ENCODE data around the gene HSP90AB1. TPM values are rescaled to one million over a fixed set of nuclear protein-coding genes. Genes with fewer than 3 reads are reported as not detected.

HSP90AB1 gene
- polyA plus RNA-seq (ENCODE audit: insufficient read length), result 991 TPM

GRCh38 chr6:44246663-44247337 lies at the start of gene HSP90AB1:
TSS of gene HSP90AB1 (plus strand) at chr6:44247101. CDS start at chr6:44248630, 1,529 bp downstream.
- DNase-seq (ENCODE audit: low read depth), result peak; percentile 86

DNA sequence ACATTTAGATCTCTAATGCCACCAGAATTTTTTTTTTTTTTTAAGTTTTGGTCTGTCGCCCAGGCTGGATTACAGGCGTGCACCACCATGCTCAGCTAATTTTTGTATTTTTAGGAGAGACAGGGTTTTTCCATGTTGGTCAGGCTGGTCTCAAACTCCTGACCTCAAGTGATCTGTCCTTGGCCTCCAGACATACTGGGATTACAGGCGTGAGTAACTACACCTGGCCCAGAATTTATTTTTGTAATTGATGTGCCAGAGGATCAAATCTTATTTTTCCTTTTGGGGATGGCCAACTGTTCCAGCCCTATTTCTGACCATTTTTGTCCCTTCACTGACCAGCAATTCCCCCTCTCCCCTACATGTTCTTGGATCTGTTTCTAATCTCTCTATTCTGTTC lies 48.2 kb upstream of the HSP90AB1 start:
- no peak for DNase-seq (ENCODE audit: low read depth)

DNA sequence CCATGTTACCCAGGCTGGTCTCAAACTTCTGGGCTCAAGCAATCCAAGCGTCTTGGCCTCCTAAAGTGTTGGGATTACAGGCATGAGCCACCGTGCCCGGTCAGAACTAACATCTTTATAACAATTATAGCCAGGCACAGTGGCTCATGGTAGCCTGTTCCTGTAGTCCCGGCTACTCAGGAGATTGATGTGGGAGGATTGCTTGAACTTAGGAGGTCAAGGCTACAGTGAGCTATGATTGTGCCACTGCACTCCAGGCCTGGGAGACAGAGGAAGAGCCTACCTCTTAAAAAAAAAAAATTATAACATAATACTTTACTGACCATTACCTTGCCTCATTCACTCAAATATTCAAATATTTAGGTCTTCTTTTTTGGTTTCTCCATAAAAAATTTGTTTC lies 47.0 kb upstream of the HSP90AB1 start:
- no peak for DNase-seq (ENCODE audit: low read depth)

GRCh38 chr6:44201200-44201599 lies 45.7 kb upstream of the HSP90AB1 start:
- no peak for DNase-seq (ENCODE audit: low read depth)

DNA sequence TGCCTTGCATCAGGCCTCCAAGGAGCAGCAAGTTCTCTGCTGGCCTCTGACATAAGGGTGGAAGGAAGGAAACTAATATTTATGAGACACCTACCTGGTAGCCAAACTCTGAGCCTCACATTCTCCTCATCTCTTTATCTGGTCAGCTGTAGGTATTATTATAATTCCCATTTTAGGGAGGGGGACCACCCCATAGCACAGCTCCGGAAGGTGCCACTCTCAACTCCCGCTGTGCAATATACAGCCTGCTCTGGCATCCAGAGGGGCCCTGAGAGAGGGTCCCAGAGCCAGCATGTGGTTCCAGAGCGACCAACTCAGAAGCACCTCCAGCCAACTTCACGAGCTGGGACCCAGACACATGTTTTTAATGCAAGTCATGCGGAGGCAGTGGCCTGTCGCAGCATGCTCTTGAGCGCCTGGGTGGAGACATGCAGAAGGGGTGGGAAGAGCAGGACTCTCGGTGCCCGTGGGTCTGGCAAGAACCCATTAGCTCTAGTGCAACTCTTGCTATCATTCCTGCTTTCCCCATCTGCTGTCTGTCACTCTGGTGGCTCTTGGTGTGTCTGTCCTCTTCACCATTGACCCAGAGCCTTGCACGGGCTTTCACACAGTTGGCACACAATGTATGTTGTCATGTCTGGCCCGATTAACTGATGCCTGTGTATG lies 45.1 kb upstream of the HSP90AB1 start:
- no peak for DNase-seq (ENCODE audit: low read depth)

- no peak for DNase-seq (ENCODE audit: low read depth)
Measured at GRCh38 chr6:44202332-44202971, 44.4 kb upstream of the HSP90AB1 start.

- DNase-seq (ENCODE audit: low read depth), result no peak
Measured at GRCh38 chr6:44202972-44203750, 43.7 kb upstream of the HSP90AB1 start.

DNA sequence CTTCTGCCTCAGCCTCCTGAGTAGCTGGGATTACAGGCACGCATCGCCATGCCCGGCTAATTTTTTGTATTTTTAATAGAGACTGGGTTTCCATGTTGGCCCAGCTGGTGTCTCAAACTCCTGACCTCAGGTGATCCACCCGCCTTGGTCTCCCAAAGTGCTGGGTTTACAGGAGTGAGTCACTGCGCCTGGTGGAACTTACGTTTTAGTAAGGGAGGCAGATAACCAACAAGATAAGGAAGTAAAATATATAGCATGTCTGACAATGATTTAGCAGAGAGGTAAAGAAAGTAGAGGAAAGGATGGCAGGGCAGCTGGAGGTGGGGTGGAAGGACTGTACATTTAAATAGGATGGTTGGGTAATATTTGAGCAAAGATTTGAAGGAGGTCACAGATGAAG lies 42.9 kb upstream of the HSP90AB1 start:
- DNase-seq (ENCODE audit: low read depth), result no peak

DNA sequence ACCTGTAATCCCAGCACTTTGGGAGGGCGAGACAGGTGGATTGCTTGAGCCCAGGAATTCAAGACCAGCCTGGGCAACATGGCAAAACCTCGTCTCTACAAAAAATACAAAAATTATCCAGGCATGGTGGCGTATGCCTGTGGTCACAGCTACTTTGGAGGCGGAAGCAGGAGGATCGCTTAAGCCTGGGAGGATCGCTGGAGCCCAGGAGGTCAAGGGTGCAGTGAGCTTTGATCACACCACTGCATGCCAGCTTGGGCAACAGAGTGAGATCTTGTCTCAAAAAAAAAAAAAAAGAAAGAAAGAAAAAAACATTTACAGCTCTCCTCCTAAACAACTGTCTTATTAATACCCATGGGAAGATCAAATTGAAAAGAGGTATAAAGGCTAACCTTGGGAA lies 38.9 kb upstream of the HSP90AB1 start:
- DNase-seq (ENCODE audit: low read depth), result no peak

DNA sequence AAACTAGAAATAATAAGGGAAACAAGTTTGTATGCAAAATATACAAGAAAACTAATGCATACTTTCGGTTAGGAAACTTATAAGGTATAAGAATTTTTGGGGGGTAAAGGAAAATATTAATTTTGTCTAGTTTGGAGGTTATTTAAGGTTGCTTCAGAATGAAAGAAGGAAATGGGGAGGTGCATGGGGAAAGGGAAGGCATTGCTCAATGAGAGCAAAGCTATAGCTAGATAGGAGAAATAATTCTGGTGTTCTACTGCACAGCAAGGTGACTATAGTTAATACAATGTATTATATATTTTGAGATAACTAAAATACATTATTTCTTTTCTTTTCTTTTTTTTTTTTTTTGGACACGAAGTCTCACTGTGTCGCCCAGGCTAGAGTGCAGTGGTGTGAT lies 35.6 kb upstream of the HSP90AB1 start:
- DNase-seq (ENCODE audit: low read depth), result no peak

- DNase-seq (ENCODE audit: low read depth), result no peak
Measured at GRCh38 chr6:44214307-44214706, 32.6 kb upstream of the HSP90AB1 start.

GRCh38 chr6:44216677-44217331 lies 30.1 kb upstream of the HSP90AB1 start, which contains the start of gene MYMX:
TSS of gene MYMX (plus strand) at chr6:44216926. CDS start at chr6:44217472, 546 bp downstream.
- DNase-seq (ENCODE audit: low read depth), result no peak

DNA sequence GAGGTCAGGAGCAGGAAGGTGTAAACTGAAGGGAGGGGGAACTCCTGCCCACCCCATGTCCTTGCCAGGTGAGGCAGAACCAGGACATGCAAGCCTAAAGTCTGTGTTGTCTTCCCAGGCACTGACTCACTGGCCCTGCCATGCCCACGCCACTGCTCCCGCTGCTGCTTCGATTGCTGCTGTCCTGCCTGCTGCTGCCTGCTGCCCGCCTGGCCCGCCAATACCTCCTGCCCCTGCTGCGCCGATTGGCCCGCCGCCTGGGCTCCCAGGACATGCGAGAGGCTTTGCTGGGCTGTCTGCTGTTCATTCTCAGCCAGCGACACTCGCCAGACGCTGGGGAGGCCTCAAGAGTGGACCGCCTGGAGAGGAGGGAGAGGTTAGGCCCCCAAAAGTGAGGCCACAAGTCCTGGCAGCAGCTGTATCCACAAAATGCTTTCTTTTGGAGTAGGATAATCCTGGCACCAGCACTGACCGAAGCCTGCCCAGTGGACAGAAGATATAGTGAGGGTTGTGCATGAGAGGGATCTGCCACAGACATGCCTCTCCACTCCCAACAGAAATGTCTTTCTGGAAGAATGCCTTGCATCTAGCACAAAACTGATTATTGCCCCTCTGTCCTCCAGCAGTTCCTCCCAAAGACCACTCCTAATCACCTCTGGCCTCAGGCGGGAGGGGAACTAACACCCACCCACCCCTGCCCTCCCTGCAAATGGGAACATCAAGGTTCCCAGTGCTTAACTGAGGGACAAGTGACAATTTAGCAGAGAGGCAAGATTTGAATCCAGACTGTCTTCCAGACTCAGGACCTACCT lies 29.4 kb upstream of the HSP90AB1 start:
- DNase-seq (ENCODE audit: low read depth), result no peak

GRCh38 chr6:44219053-44219814 lies 27.7 kb upstream of the HSP90AB1 start:
- DNase-seq (ENCODE audit: low read depth), result no peak

GRCh38 chr6:44219815-44220784 lies 26.8 kb upstream of the HSP90AB1 start:
- DNase-seq (ENCODE audit: low read depth), result no peak

- no peak for DNase-seq (ENCODE audit: low read depth)
Measured at GRCh38 chr6:44220913-44221290, 26.0 kb upstream of the HSP90AB1 start.

- no peak for DNase-seq (ENCODE audit: low read depth)
Measured at GRCh38 chr6:44221291-44221960, 25.5 kb upstream of the HSP90AB1 start.

GRCh38 chr6:44221961-44222335 lies 25.0 kb upstream of the HSP90AB1 start:
- no peak for DNase-seq (ENCODE audit: low read depth)
